Measurements from ENCODE around the gene IGF2BP2. TPM values are rescaled to one million over a fixed set of nuclear protein-coding genes. Genes with fewer than 3 reads are reported as not detected.
A peak's percentile ranks its signal among the peaks of the same experiment; 100 is the strongest.

Gene IGF2BP2
- total RNA-seq, 1 donor from 2014 or later = 118 TPM

DNA sequence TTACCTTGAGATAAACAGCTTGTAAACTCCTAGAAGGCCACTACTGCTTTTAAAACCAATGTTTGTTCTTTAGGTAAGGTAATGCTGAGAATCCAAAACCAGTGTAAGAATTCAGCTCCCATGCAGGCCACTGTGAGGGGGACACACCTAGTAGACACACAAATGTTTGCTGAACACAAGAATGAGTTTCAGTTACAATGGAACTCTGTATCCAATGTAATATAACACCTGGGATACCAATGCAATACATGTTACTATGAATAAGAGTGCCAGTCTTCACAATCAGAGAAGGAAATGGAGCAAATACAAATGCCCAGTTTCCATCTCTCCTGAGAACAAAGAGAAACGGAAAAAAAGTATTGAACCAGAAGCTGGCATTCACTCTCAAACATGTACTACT lies 65.9 kb downstream of the IGF2BP2 start:
- Mint-ChIP-seq H3K27ac (ENCODE audit: unreplicated experiment) (no peak overlapping the region), H3K4me1 (ENCODE audit: low read depth, unreplicated experiment) (peaks cover 8% of the 10 kb centered on the region)

DNA sequence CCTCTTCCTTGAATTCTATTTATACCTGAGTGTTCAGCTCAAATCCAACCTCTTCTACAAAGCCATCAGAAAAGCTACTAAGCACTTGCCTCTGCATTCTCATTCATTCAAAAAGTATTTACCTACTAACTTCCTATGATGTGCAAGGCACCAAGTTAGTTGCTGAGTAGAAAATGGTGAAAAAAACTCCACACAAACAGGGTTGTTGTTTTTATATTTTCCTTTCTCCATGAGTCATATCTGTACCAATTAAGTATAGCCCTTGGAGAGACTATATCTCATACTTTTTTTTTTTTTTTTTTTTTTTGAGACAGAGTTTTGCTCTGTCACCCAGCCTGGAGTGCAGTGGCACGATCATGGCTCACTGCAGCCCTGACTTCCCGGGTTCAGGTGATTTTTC lies 67.7 kb downstream of the IGF2BP2 start:
- DNase-seq = no peak
- Mint-ChIP-seq H3K27ac (ENCODE audit: unreplicated experiment) (peak overlapping the region; percentile 24), H3K27me3 (ENCODE audit: unreplicated experiment) (peaks cover 2% of the 10 kb centered on the region), H3K9me3 (ENCODE audit: unreplicated experiment) (no peaks in the 10 kb centered on the region), H3K4me3 (ENCODE audit: unreplicated experiment) (no peak overlapping the region), H3K36me3 (ENCODE audit: unreplicated experiment) (peaks cover 23% of the 10 kb centered on the region), H3K4me1 (ENCODE audit: low read depth, unreplicated experiment) (peaks cover 6% of the 10 kb centered on the region)
- TF ChIP-seq, protein P1, sequence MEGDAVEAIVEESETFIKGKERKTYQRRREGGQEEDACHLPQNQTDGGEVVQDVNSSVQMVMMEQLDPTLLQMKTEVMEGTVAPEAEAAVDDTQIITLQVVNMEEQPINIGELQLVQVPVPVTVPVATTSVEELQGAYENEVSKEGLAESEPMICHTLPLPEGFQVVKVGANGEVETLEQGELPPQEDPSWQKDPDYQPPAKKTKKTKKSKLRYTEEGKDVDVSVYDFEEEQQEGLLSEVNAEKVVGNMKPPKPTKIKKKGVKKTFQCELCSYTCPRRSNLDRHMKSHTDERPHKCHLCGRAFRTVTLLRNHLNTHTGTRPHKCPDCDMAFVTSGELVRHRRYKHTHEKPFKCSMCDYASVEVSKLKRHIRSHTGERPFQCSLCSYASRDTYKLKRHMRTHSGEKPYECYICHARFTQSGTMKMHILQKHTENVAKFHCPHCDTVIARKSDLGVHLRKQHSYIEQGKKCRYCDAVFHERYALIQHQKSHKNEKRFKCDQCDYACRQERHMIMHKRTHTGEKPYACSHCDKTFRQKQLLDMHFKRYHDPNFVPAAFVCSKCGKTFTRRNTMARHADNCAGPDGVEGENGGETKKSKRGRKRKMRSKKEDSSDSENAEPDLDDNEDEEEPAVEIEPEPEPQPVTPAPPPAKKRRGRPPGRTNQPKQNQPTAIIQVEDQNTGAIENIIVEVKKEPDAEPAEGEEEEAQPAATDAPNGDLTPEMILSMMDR (IDR thresholded peaks at IDR 0.05; ENCODE audit: partially characterized antibody, unreplicated experiment) = no peak

More for the DNA sequence above, 65.9 kb downstream of the IGF2BP2 start:
- TF ChIP-seq, protein P1 (IDR thresholded peaks at IDR 0.05; ENCODE audit: partially characterized antibody, unreplicated experiment) = no peak
- Mint-ChIP-seq H3K27me3 (ENCODE audit: unreplicated experiment) (peaks cover 2% of the 10 kb centered on the region), H3K36me3 (ENCODE audit: unreplicated experiment) (peaks cover 18% of the 10 kb centered on the region), H3K4me3 (ENCODE audit: unreplicated experiment) (no peak overlapping the region), H3K9me3 (ENCODE audit: unreplicated experiment) (no peaks in the 10 kb centered on the region)
- no peak for DNase-seq

DNA sequence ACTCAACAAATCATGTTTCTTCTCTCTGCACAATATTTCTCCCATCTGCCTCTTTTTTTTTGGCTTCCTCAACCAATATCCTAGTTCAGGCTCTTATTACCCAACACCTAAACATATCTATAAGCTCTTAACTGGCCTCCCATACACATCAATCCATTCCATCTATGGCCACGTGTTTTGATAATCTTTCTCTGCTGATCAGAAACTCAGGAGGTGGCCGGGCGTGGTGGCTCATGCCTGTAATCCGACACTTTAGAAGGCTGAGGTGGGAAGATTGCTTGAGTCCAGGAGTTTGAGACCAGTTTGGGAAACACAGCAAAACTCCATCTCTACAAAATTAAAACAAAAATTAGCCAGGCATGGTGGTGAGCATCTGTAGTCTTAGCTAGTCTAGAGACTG lies 68.4 kb downstream of the IGF2BP2 start:
- Mint-ChIP-seq H3K9me3 (ENCODE audit: unreplicated experiment) (no peaks in the 10 kb centered on the region), H3K4me1 (ENCODE audit: low read depth, unreplicated experiment) (peaks cover 6% of the 10 kb centered on the region), H3K27ac (ENCODE audit: unreplicated experiment) (no peak overlapping the region), H3K27me3 (ENCODE audit: unreplicated experiment) (peaks cover 2% of the 10 kb centered on the region), H3K4me3 (ENCODE audit: unreplicated experiment) (no peak overlapping the region), H3K36me3 (ENCODE audit: unreplicated experiment) (peaks cover 23% of the 10 kb centered on the region)
- TF ChIP-seq, protein P1 (IDR thresholded peaks at IDR 0.05; ENCODE audit: partially characterized antibody, unreplicated experiment) = no peak
- DNase-seq = no peak

DNA sequence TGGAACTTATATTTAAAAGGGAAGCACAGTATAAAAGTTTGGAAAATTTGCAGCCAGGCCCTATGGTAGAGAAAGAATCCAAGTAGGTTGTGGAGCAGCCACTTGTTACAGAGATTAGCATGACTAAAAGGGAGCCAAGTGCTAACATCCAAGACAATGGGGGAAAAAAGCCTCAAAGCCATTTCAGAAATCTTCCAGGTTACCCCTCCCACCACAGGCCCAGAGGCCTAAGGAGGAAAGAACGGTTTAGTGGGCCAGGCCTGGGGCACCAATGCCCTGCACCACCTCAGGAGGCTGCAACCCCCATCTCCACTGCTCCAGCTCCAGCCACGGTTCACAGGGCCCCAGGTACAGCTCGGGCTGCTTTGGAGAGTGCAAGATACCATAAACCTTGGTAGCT lies 69.9 kb downstream of the IGF2BP2 start:
- Mint-ChIP-seq H3K36me3 (ENCODE audit: unreplicated experiment) (peaks cover 23% of the 10 kb centered on the region), H3K4me1 (ENCODE audit: low read depth, unreplicated experiment) (peaks cover 5% of the 10 kb centered on the region), H3K27me3 (ENCODE audit: unreplicated experiment) (peaks cover 3% of the 10 kb centered on the region), H3K27ac (ENCODE audit: unreplicated experiment) (no peak overlapping the region), H3K9me3 (ENCODE audit: unreplicated experiment) (peaks cover 3% of the 10 kb centered on the region), H3K4me3 (ENCODE audit: unreplicated experiment) (no peak overlapping the region)
- TF ChIP-seq, protein P1 (IDR thresholded peaks at IDR 0.05; ENCODE audit: partially characterized antibody, unreplicated experiment) = no peak
- no peak for DNase-seq

DNA sequence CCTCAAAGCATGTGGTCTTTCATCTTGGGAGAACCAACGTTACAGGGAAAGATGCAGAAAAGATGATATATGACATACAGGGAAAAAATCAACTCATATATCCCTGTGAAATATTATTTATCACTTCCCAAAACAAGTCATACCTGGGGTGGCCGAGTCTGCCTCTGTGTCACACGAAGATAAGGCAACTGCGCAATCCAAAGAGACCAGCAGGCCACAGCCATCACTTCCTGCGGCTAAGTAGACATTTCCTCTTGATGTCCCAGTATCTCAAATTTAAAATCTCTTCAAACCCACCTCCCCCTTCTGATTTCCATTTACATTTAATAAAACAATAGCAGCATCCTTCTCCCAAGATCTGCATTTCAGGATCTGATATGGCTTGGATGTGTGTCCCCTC lies 71.5 kb downstream of the IGF2BP2 start:
- Mint-ChIP-seq H3K36me3 (ENCODE audit: unreplicated experiment) (peaks cover 23% of the 10 kb centered on the region), H3K27me3 (ENCODE audit: unreplicated experiment) (peaks cover 3% of the 10 kb centered on the region), H3K4me3 (ENCODE audit: unreplicated experiment) (no peak overlapping the region), H3K4me1 (ENCODE audit: low read depth, unreplicated experiment) (peaks cover 5% of the 10 kb centered on the region), H3K27ac (ENCODE audit: unreplicated experiment) (no peak overlapping the region), H3K9me3 (ENCODE audit: unreplicated experiment) (peaks cover 3% of the 10 kb centered on the region)
- DNase-seq = no peak
- TF ChIP-seq, protein P1 (IDR thresholded peaks at IDR 0.05; ENCODE audit: partially characterized antibody, unreplicated experiment) = no peak
